Neural cell (in vitro differentiated cells): ENCODE data around the gene COPA. TPM values are rescaled to one million over a fixed set of nuclear protein-coding genes. Genes with fewer than 3 reads are reported as not detected.

ENCODE experiments used
- H2AFZ ChIP-seq: fragments of 200-600, 300-800 bp; sonication (generic), shearing (Covaris generic); 2 replicates; pipeline ENCODE4 v1.6.0; 2014; ENCODE audit warnings: low read depth, mild to moderate bottlenecking, antibody characterized with exemption, low read length, moderate library complexity
- H3F3A ChIP-seq: fragments of 200-600 bp; shearing (Covaris generic); 2 replicates; pipeline ENCODE4 v1.6.1; 2016; ENCODE audit warnings: mild to moderate bottlenecking, moderate library complexity, mixed read lengths, antibody characterized with exemption, low read length; ENCODE audit not compliant: insufficient read depth, poor library complexity, severe bottlenecking
- H3K27ac ChIP-seq: fragments of 200-600, 300-800 bp; sonication (generic), shearing (Covaris generic); 2 replicates; pipeline ENCODE4 v1.5.1; 2014; ENCODE audit warnings: mild to moderate bottlenecking, low read length, moderate library complexity
- H3K27me3 ChIP-seq: fragments of 300-800, 200-600 bp; sonication (generic), shearing (Covaris generic); 2 replicates; pipeline ENCODE4 v1.6.0; 2014; ENCODE audit warnings: mild to moderate bottlenecking, low read depth, low read length, moderate library complexity; ENCODE audit not compliant: insufficient read depth
- H3K36me3 ChIP-seq: fragments of 300-800, 200-600 bp; sonication (generic), shearing (Covaris generic); 2 replicates; pipeline ENCODE4 v1.5.1; 2014; ENCODE audit warnings: mild to moderate bottlenecking, antibody characterized with exemption, low read length, moderate library complexity; ENCODE audit not compliant: insufficient read depth
- H3K4me2 ChIP-seq: fragments of 300-800, 200-600 bp; sonication (generic), shearing (Covaris generic); 2 replicates; pipeline ENCODE4 v1.6.0; 2014; ENCODE audit warnings: mild to moderate bottlenecking, low read length
- H3K4me3 ChIP-seq: fragments of 300-800, 200-600 bp; sonication (generic), shearing (Covaris generic); 2 replicates; pipeline ENCODE4 v1.5.1; 2014; ENCODE audit warnings: mild to moderate bottlenecking, low read length, moderate library complexity
- H3K79me2 ChIP-seq: fragments of 200-600 bp; shearing (Covaris generic); replicated peaks from 2 replicates; pipeline ENCODE4 v1.6.0; 2014; ENCODE audit warnings: mild to moderate bottlenecking, low read length, moderate library complexity; ENCODE audit not compliant: insufficient read depth
- H3K9ac ChIP-seq: fragments of 300-800, 200-600 bp; sonication (generic), shearing (Covaris generic); 2 replicates; pipeline ENCODE4 v1.6.1; 2016; ENCODE audit warnings: mild to moderate bottlenecking, low read length, mixed read lengths
- H3K9me2 ChIP-seq: fragments of 200-600 bp; shearing (Covaris generic); 2 replicates; pipeline ENCODE4 v1.6.1; 2016; ENCODE audit warnings: mild to moderate bottlenecking, low read length, mixed read lengths; ENCODE audit not compliant: insufficient read depth
- H3K9me3 ChIP-seq: fragments of 200-600, 300-800 bp; sonication (generic), shearing (Covaris generic); 2 replicates; pipeline ENCODE4 v1.6.1; 2016; ENCODE audit warnings: mild to moderate bottlenecking, mixed run types, low read length, moderate library complexity, mixed read lengths
- H4K20me1 ChIP-seq: fragments of 200-600 bp; shearing (Covaris generic); 2 replicates; pipeline ENCODE4 v1.6.1; 2016; ENCODE audit warnings: mild to moderate bottlenecking, mixed run types; ENCODE audit not compliant: insufficient read depth
- CTCF ChIP-seq: fragments of 450-650 bp; IDR thresholded peaks from 2 replicates; pipeline ENCODE4 v1.5.1; 2014; ENCODE audit warnings: antibody characterized with exemption, mild to moderate bottlenecking, moderate library complexity; ENCODE audit not compliant: poor library complexity, severe bottlenecking
- EP300 ChIP-seq: fragments of 450-650 bp; conservative IDR thresholded peaks from 2 replicates; pipeline ENCODE4 v1.6.1; 2014; ENCODE audit warnings: antibody characterized with exemption, mild to moderate bottlenecking, moderate library complexity; ENCODE audit not compliant: poor library complexity, severe bottlenecking
- EZH2 ChIP-seq: fragments of 200-600, 300-800 bp; shearing (Covaris generic), sonication (generic); IDR thresholded peaks from 2 replicates; pipeline ENCODE4 v1.6.1; 2014; ENCODE audit warnings: antibody characterized with exemption, low read length, borderline replicate concordance, mild to moderate bottlenecking; ENCODE audit not compliant: insufficient read depth, poor library complexity, severe bottlenecking
- MXI1 ChIP-seq: fragments of 450-650 bp; conservative IDR thresholded peaks from 2 replicates; pipeline ENCODE4 v1.6.1; 2014; ENCODE audit warnings: antibody characterized with exemption, mild to moderate bottlenecking; ENCODE audit not compliant: poor library complexity, severe bottlenecking
- POLR2AphosphoS5 ChIP-seq: IDR thresholded peaks from 2 replicates; pipeline ENCODE4 v1.6.1; 2012
- RAD21 ChIP-seq: fragments of 450-650 bp; conservative IDR thresholded peaks from 2 replicates; pipeline ENCODE4 v1.6.1; 2014; ENCODE audit warnings: antibody characterized with exemption, mild to moderate bottlenecking, moderate library complexity
- REST ChIP-seq: IDR thresholded peaks from 2 replicates; pipeline ENCODE4 v1.6.1; 2012; ENCODE audit warnings: borderline replicate concordance
- SMC3 ChIP-seq: fragments of 450-650 bp; conservative IDR thresholded peaks from 2 replicates; pipeline ENCODE4 v1.6.1; 2014; ENCODE audit warnings: antibody characterized with exemption, mild to moderate bottlenecking, moderate library complexity; ENCODE audit not compliant: poor library complexity
- TAF1 ChIP-seq: IDR thresholded peaks from 2 replicates; pipeline ENCODE4 v1.6.1; 2012; ENCODE audit warnings: low read depth
- polyA plus RNA-seq: library from polyadenylated mRNA; depleted of rRNA; stranded (reverse); fragments of >200 nt; gene quantifications from 2 replicates; pipeline ENCODE4 v1.2.3, GENCODE V29; 2014

The COPA gene
- polyA plus RNA-seq, 1 donor from 2014 or later = 75.0 TPM

GRCh38 chr1:160300173-160300572 lies 42.9 kb downstream of the COPA start:
- Histone ChIP-seq H4K20me1 (no peaks in the 10 kb centered on the region), H3K4me3 (no peak overlapping the region)
- TF ChIP-seq TAF1 (no peak), POLR2AphosphoS5 (no peak), EZH2 (no peak), EP300 (no peak), CTCF (no peak), MXI1 (no peak), SMC3 (no peak), RAD21 (no peak), REST (no peak)

GRCh38 chr1:160296036-160296435 lies 47.0 kb downstream of the COPA start:
- no peak overlapping the region for H3K4me3 ChIP-seq
- no peak for TF ChIP-seq EZH2
- TF ChIP-seq EP300 = no peak
- TF ChIP-seq MXI1 = no peak
- TF ChIP-seq TAF1 = no peak
- no peak for TF ChIP-seq CTCF
- TF ChIP-seq SMC3 = no peak
- no peak for TF ChIP-seq REST
- TF ChIP-seq RAD21 = no peak
- TF ChIP-seq POLR2AphosphoS5 = no peak
- H4K20me1 ChIP-seq = no peaks in the 10 kb centered on the region
- peaks cover 21% of the 10 kb centered on the region for H3K36me3 ChIP-seq
- no peak overlapping the region for H3K9ac ChIP-seq
- no peak overlapping the region for H3K4me2 ChIP-seq
- no peaks in the 10 kb centered on the region for H3K27me3 ChIP-seq
- H3K9me2 ChIP-seq = no peaks in the 10 kb centered on the region
- H3K79me2 ChIP-seq = no peaks in the 10 kb centered on the region
- no peaks in the 10 kb centered on the region for H3F3A ChIP-seq
- no peaks in the 10 kb centered on the region for H3K9me3 ChIP-seq
- no peak overlapping the region for H3K27ac ChIP-seq
- no peak overlapping the region for H2AFZ ChIP-seq

More at GRCh38 chr1:160300173-160300572, 42.9 kb downstream of the COPA start:
- Histone ChIP-seq H2AFZ (no peak overlapping the region), H3F3A (no peaks in the 10 kb centered on the region), H3K9ac (no peak overlapping the region), H3K36me3 (peaks cover 13% of the 10 kb centered on the region), H3K27me3 (no peaks in the 10 kb centered on the region), H3K9me2 (no peaks in the 10 kb centered on the region), H3K9me3 (no peaks in the 10 kb centered on the region), H3K4me2 (no peak overlapping the region), H3K79me2 (no peaks in the 10 kb centered on the region), H3K27ac (no peak overlapping the region)
